Tibial nerve (tissue), 3 donors: ENCODE data around the gene CMC2.

ENCODE experiments used
- POLR2A ChIP-seq, 2 donors: fragments of 450-650 bp; IDR thresholded peaks; one replicate each; pipeline ENCODE4 v1.6.1; 2017; ENCODE audit warnings: antibody characterized with exemption in 2 of 2, mild to moderate bottlenecking in 2 of 2, moderate library complexity in 2 of 2
- TF ChIP-seq, protein P1 (sequence below), 5 experiments: fragments of 200-600 bp in 3 of 5; fragments of 450-650 bp in 2 of 5; sonication (generic) in 3 of 5; IDR thresholded peaks; one replicate each; pipeline ENCODE4 v1.5.1; 2016 to 2019; ENCODE audit warnings: antibody characterized with exemption in 5 of 5, mild to moderate bottlenecking in 3 of 5, moderate library complexity in 2 of 5

DNA sequence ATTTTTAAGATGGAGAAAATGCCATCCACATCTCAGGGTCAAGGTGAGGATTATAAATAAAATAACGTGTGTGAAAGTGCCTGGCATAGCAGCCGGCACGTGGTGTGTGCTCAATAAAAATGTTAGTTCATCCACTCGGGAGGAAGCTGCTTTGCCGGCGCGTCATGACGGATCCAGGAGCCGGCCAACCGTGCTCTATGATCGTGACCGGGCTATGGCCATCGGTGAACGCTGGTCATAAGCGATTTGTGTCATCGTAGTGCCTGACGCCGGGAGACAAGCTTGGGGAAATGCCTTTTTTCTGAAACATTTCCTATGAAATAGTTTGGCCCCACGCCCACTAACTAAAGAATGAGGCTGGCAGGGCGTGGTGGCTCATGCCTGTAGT is 74.0 kb downstream of the CMC2 start:
- TF ChIP-seq, protein P1, sequence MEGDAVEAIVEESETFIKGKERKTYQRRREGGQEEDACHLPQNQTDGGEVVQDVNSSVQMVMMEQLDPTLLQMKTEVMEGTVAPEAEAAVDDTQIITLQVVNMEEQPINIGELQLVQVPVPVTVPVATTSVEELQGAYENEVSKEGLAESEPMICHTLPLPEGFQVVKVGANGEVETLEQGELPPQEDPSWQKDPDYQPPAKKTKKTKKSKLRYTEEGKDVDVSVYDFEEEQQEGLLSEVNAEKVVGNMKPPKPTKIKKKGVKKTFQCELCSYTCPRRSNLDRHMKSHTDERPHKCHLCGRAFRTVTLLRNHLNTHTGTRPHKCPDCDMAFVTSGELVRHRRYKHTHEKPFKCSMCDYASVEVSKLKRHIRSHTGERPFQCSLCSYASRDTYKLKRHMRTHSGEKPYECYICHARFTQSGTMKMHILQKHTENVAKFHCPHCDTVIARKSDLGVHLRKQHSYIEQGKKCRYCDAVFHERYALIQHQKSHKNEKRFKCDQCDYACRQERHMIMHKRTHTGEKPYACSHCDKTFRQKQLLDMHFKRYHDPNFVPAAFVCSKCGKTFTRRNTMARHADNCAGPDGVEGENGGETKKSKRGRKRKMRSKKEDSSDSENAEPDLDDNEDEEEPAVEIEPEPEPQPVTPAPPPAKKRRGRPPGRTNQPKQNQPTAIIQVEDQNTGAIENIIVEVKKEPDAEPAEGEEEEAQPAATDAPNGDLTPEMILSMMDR (IDR thresholded peaks at IDR 0.05) = no peak
- no peak for TF ChIP-seq POLR2A (IDR thresholded peaks at IDR 0.05)
